Transverse colon (tissue), 4 donors: ENCODE data around the gene PKP3. TPM values are rescaled to one million over a fixed set of nuclear protein-coding genes. Genes with fewer than 3 reads are reported as not detected.

Source experiments
- DNase-seq: peaks from one replicate; pipeline ENCODE4 v3.0.0-alpha.2; 2019
- H3K27ac ChIP-seq, 4 donors: fragments of 200-600 bp; sonication (generic); 2 replicates each; pipeline ENCODE4 v1.5.1; 2016 to 2018; ENCODE audit warnings: inconsistent platforms in 4 of 4
- H3K27me3 ChIP-seq: fragments of 200-600 bp; sonication (generic); 2 replicates; pipeline ENCODE4 v1.5.1; 2017; ENCODE audit warnings: inconsistent platforms
- H3K36me3 ChIP-seq, 4 donors: fragments of 200-600 bp; sonication (generic); 2 replicates each; pipeline ENCODE4 v1.5.1; 2017 to 2019; ENCODE audit warnings: inconsistent platforms in 4 of 4
- H3K4me1 ChIP-seq, 4 donors: fragments of 200-600 bp; sonication (generic); 2 replicates each; pipeline ENCODE4 v1.5.1; 2017 to 2020; ENCODE audit warnings: inconsistent platforms in 4 of 4
- H3K4me3 ChIP-seq, 4 donors: fragments of 200-600 bp; sonication (generic); 1 replicate in 1 of 4; 2 replicates in 3 of 4; pipeline versions ENCODE4 v1.5.1 to v1.6.1; 2017 to 2019; ENCODE audit warnings: inconsistent platforms in 4 of 4
- H3K9me3 ChIP-seq, 2 donors: fragments of 200-600 bp; sonication (generic); 2 replicates each; pipeline ENCODE4 v1.5.1; 2017 to 2019; ENCODE audit warnings: inconsistent platforms in 2 of 2
- EP300 ChIP-seq: sonication (generic); formaldehyde crosslinking; IDR thresholded peaks from one replicate; pipeline ENCODE4 v1.6.1; 2017; ENCODE audit warnings: antibody characterized with exemption, low read depth
- POLR2A ChIP-seq: fragments of 450-650 bp; IDR thresholded peaks from one replicate; pipeline ENCODE4 v1.6.1; 2016; ENCODE audit warnings: antibody characterized with exemption, mild to moderate bottlenecking, moderate library complexity
- POLR2AphosphoS5 ChIP-seq, 3 donors: sonication (generic); formaldehyde crosslinking; IDR thresholded peaks; one replicate each; pipeline ENCODE4 v1.6.1; 2016; ENCODE audit warnings: antibody characterized with exemption in 3 of 3
- WGBS, 2 donors: methylation state at CpG; one replicate each; pipeline ENCODE4 v1.1.5; 2018; ENCODE audit warnings: low coverage in 1 of 2; 5-methylcytosine and 5-hydroxymethylcytosine counted together
- in situ Hi-C, 4 donors: fragments of 200-750 bp; cut with MboI; loops; one replicate each; pipeline versions ENCODE4 v1.15.0 to v1.15.1; 2017; ENCODE audit warnings: low sequenced_read_pairs in 3 of 4, low pct_ligation_motif_present in 1 of 4, low pct_unique_long_range_greater_than_20kb in 1 of 4
- intact Hi-C: fragments of 100-400 bp; cut with DNase I; formaldehyde crosslinking; loops from one replicate; pipeline ENCODE4 v1.15.1; 2023; ENCODE audit warnings: low total_unique reads
- total RNA-seq, 4 donors: library from RNA; depleted of rRNA; stranded (reverse); fragments of >200 nt; gene quantifications; one replicate each; pipeline ENCODE4 v1.1.0, GENCODE V29; 2016
- TF ChIP-seq, protein P1 (sequence below), 5 experiments: fragments of 200-600 bp in 3 of 5; fragments of 450-650 bp in 2 of 5; sonication (generic) in 3 of 5; IDR thresholded peaks; 1 replicate in 2 of 5; 2 replicates in 3 of 5; pipeline ENCODE4 v1.5.1; 2016 to 2017; ENCODE audit warnings: antibody characterized with exemption in 5 of 5, inconsistent platforms in 3 of 5, mild to moderate bottlenecking in 2 of 5, moderate library complexity in 1 of 5

Gene PKP3
- total RNA-seq, 4 donors from 2014 or later: 159 to 359 (median 200) TPM

DNA sequence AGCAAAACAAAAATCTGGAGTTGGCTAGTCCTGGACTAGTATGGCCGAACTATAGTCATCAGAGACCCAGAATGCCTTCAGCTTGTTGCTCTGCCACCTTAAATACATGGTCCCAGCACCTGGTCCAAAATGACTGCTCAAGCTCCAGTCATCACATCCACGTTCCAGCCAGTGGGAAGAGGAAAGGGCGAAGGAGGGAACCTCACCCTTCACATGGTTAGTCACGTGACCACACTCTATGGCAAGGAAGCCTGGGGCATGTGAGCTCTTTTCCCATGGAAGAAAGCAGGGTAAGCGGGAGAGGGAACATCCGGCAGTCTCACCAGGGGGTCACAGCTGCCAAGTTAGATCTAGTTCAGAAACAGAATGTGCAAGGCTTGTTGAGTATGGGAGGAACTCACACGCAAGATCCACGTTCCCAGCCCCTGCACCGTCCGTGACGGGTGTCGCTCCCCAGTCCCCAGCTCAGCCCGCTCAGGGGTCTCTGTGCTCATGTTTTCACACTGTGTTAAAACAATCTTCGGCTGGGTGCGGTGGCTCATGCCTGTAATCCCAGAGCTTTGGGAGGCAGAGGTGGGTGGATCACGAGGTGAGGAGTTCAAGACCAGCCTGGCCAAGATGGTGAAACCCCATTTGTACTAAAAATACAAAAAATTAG is 49.7 kb downstream of the PKP3 start:
- no peak overlapping the region for H3K4me3 ChIP-seq
- TF ChIP-seq POLR2A: no peak
- no peak for TF ChIP-seq EP300
- TF ChIP-seq, protein P1, sequence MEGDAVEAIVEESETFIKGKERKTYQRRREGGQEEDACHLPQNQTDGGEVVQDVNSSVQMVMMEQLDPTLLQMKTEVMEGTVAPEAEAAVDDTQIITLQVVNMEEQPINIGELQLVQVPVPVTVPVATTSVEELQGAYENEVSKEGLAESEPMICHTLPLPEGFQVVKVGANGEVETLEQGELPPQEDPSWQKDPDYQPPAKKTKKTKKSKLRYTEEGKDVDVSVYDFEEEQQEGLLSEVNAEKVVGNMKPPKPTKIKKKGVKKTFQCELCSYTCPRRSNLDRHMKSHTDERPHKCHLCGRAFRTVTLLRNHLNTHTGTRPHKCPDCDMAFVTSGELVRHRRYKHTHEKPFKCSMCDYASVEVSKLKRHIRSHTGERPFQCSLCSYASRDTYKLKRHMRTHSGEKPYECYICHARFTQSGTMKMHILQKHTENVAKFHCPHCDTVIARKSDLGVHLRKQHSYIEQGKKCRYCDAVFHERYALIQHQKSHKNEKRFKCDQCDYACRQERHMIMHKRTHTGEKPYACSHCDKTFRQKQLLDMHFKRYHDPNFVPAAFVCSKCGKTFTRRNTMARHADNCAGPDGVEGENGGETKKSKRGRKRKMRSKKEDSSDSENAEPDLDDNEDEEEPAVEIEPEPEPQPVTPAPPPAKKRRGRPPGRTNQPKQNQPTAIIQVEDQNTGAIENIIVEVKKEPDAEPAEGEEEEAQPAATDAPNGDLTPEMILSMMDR (IDR thresholded peaks at IDR 0.05): no peak
- TF ChIP-seq POLR2AphosphoS5 (IDR thresholded peaks at IDR 0.05): no peak
- WGBS, 2 donors: 66 to 78% methylated on average over 8 to 16 of the region's 16 CpGs
- intact Hi-C loops (loop anchor here (10.0 kb wide), 1 partner anchor 69 kb away; no protein-coding TSS in a partner anchor), in situ Hi-C loops (no loop called here)
- peak overlapping the region; percentile 80 to 98 (median 95) for H3K27ac ChIP-seq
- no peak for DNase-seq
- peaks cover 20% of the 10 kb centered on the region for H3K27me3 ChIP-seq
- H3K36me3 ChIP-seq: no peaks in the 10 kb centered on the region
- no peaks in the 10 kb centered on the region for H3K9me3 ChIP-seq
- H3K4me1 ChIP-seq: peaks cover 9 to 65% (median 48%) of the 10 kb centered on the region in 4 donors

DNA sequence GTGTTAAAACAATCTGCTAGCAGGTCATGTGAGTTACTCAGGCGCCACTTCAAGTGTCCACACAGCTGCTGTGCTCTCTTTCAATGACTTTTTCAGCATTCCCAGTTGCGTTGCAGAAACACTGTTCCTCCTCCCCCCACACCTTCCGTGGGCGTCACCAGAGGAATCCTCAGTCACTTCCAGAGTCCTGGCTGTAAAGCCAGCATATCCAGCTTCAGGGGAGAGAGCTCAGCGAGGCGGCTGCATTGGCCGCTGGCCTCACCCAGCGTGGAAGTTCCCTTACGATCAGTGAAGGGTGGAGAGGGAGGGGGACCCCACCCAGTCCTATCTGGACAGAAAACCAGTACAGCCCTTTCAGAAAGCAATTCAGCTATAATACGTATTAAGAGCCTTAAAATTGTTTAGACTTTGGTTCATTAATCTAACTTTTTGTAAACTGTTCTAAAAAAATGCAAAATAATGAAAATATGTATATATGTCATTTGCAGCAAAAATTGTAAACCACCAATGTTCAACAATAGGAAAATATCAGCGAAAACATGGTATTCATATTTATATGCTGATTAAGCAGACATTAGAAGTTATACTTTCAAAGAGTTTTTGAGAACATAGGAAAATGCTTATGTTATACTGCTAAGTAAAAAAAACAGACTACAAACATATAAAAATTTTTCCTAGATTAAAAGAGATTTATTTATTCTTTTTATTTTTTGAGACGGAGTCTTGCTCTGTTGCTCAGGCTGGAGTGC is 50.6 kb downstream of the PKP3 start:
- Histone ChIP-seq H3K27me3 (peaks cover 20% of the 10 kb centered on the region), H3K9me3 (no peaks in the 10 kb centered on the region), H3K4me3 (no peak overlapping the region), H3K36me3 (no peaks in the 10 kb centered on the region), H3K4me1 (peaks cover 15 to 74% (median 54%) of the 10 kb centered on the region in 4 donors), H3K27ac (peak overlapping the region; percentile 80 to 98 (median 95))
- 26 to 58% methylated on average over 3 to 12 of the region's 12 CpGs for WGBS, 2 donors
- TF ChIP-seq, protein P1 (IDR thresholded peaks at IDR 0.05): no peak
- TF ChIP-seq EP300: no peak
- peak; percentile 61 for TF ChIP-seq POLR2A
- peak; percentile 43 to 84 (median 54) for TF ChIP-seq POLR2AphosphoS5 (IDR thresholded peaks at IDR 0.05)
- intact Hi-C loops: loop anchor here (10.0 kb wide), 1 partner anchor 70 kb away; no protein-coding TSS in a partner anchor
- peak; percentile 84 for DNase-seq
- in situ Hi-C loops: no loop called here

DNA sequence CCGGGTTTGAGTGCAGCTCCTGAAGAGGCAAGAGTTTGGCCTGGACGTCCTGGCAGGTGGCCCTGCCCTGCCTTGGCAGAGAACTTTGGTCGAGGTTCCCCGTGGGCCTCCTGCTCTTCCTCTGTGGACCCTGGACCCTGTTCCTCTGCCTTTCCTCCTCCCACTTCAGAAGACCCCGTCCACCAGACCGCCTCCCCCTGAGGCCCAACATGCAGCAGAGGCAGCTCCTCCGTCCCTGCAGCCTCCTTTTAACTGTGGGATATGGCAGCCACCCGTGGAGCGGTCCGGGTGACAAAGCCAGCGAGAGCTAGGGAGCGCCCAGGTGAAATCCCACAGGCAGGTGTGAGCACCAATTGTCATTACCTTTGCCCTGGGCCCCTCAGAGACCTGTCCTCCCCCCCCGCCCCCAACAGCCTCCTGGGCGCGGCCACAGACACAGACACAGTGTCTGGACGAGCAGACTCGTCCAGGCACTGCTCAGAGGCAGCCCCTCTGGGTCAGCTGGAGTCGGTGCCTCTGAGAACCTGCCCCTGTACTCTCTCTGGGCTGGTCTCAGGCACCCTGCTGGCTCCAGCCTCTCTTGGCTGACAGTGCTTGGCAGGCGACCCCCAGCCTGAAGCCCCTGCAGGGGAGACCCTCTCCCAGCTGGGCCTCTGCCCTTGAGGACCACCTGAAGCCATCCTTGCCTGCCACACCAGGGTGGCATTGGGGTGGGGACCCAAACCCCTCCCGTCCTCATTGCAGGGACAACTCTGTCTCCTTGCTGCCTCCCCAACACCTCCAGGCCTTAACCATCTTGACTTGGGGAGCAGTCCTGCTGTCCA is 52.0 kb downstream of the PKP3 start:
- peak; percentile 77 for DNase-seq
- in situ Hi-C loops: no loop called here
- peak; percentile 55 for TF ChIP-seq POLR2A
- TF ChIP-seq, protein P1 (IDR thresholded peaks at IDR 0.05): no peak
- peak in 2 of 3 donors; percentile 59 to 62 for TF ChIP-seq POLR2AphosphoS5 (IDR thresholded peaks at IDR 0.05)
- intact Hi-C loops: loop anchor here (10.0 kb wide), 1 partner anchor 71 kb away; no protein-coding TSS in a partner anchor
- peaks cover 16 to 71% (median 54%) of the 10 kb centered on the region in 4 donors for H3K4me1 ChIP-seq
- H3K27me3 ChIP-seq: peaks cover 18% of the 10 kb centered on the region
- 43 to 52% methylated on average over 3 to 20 of the region's 20 CpGs for WGBS, 2 donors
- no peaks in the 10 kb centered on the region for H3K9me3 ChIP-seq
- H3K36me3 ChIP-seq: no peaks in the 10 kb centered on the region
- H3K27ac ChIP-seq: peak overlapping the region; percentile 80 to 98 (median 95)
- H3K4me3 ChIP-seq: no peak overlapping the region
